Panc1 (cell line): Measurements from ENCODE around the gene SVOP. TPM values are rescaled to one million over a fixed set of nuclear protein-coding genes. Genes with fewer than 3 reads are reported as not detected.

Experiments
- ATAC-seq: fragments of 200-7000 bp; cut with Tn5 transposase; 2 replicates; pipeline ENCODE4 v1.9.1; 2020; ENCODE audit warnings: mild to moderate bottlenecking, moderate library complexity
- BruUV-seq: library from RNA; stranded (reverse); fragments of 400-500 nt; replicated peaks from 2 replicates; lab custom pipeline; 2021; lab: Mats Ljungman, UMichigan
- CTCF ChIA-PET: fragments of 300-600 bp; sonication (Branson Sonifier 250); formaldehyde crosslinking; loops from one replicate; lab custom pipeline; 2022; ENCODE audit warnings: antibody characterized with exemption; lab: Charles Lee
- POLR2A ChIA-PET: fragments of 300-600 bp; sonication (Branson Sonifier 250); formaldehyde crosslinking; loops from one replicate; lab custom pipeline; 2022; ENCODE audit warnings: antibody characterized with exemption; lab: Charles Lee
- DNase-seq: peaks from one replicate; pipeline ENCODE4 v3.0.0-alpha.2; 2010; ENCODE audit warnings: low read depth, low spot score
- H3K27ac ChIP-seq: 2 replicates; pipeline ENCODE4 v1.5.1; 2011; ENCODE audit warnings: mild to moderate bottlenecking, low read length, inconsistent platforms
- H3K27me3 ChIP-seq: fragments of 200-500 bp; sonication (Bioruptor generic); 2 replicates; pipeline ENCODE4 v1.6.0; 2014; ENCODE audit warnings: low read length, inconsistent platforms; ENCODE audit not compliant: control insufficient read depth, insufficient read depth
- H3K36me3 ChIP-seq: fragments of 200-500 bp; sonication (Bioruptor generic); 2 replicates; pipeline ENCODE4 v1.5.1; 2014; ENCODE audit warnings: inconsistent platforms, mild to moderate bottlenecking, low read length, moderate library complexity; ENCODE audit not compliant: control insufficient read depth, insufficient read depth
- H3K4me1 ChIP-seq: 2 replicates; pipeline ENCODE4 v1.5.1; 2011; ENCODE audit warnings: inconsistent platforms, mild to moderate bottlenecking, low read length, moderate library complexity; ENCODE audit not compliant: control insufficient read depth, insufficient read depth
- H3K4me3 ChIP-seq, 2 experiments: 2 replicates each; pipeline ENCODE4 v1.5.1; 2011 to 2012; ENCODE audit warnings: low read depth in 2 of 2, low read length in 2 of 2, mild to moderate bottlenecking in 2 of 2, inconsistent platforms in 1 of 2, moderate library complexity in 1 of 2
- H3K9me3 ChIP-seq: fragments of 200-500 bp; sonication (Bioruptor generic); 2 replicates; pipeline ENCODE4 v1.5.1; 2014; ENCODE audit warnings: low read depth, mild to moderate bottlenecking, inconsistent platforms, low read length, moderate library complexity; ENCODE audit not compliant: control insufficient read depth, insufficient read depth
- CTCF ChIP-seq: fragments of 450-650 bp; IDR thresholded peaks from 2 replicates; pipeline ENCODE4 v1.5.1; 2017; ENCODE audit warnings: mild to moderate bottlenecking
- POLR2AphosphoS5 ChIP-seq: IDR thresholded peaks from 2 replicates; pipeline ENCODE4 v1.6.1; 2012; ENCODE audit warnings: mild to moderate bottlenecking, low read depth, low read length, moderate library complexity
- REST ChIP-seq, 2 experiments: IDR thresholded peaks; 2 replicates each; pipeline ENCODE4 v1.6.1; 2011 to 2012; ENCODE audit warnings: low read depth in 2 of 2, control low read depth in 1 of 2, low read length in 1 of 2, mild to moderate bottlenecking in 1 of 2, moderate library complexity in 1 of 2; ENCODE audit not compliant: insufficient read depth in 1 of 2
- SIN3A ChIP-seq: IDR thresholded peaks from 2 replicates; pipeline ENCODE4 v1.6.1; 2012; ENCODE audit warnings: low read depth, mild to moderate bottlenecking, low read length, moderate library complexity, borderline replicate concordance; ENCODE audit not compliant: insufficient read depth
- TCF7L2 ChIP-seq: IDR thresholded peaks from 2 replicates; pipeline ENCODE4 v1.6.1; 2011; ENCODE audit warnings: mild to moderate bottlenecking, low read depth, low read length, inconsistent platforms
- in situ Hi-C: cut with HindIII; loops from 2 replicates; pipeline ENCODE4 v1.10.0; 2016; ENCODE audit warnings: low sequenced_read_pairs, low pct_unique_long_range_greater_than_20kb
- intact Hi-C: fragments of 100-400 bp; cut with micrococcal nuclease; formaldehyde crosslinking; loops from one replicate; pipeline ENCODE4 v1.10.0; 2022; ENCODE audit not compliant: unreplicated experiment
- total RNA-seq: library from RNA; stranded (reverse); gene quantifications from one replicate; pipeline ENCODE4 v1.2.1, GENCODE V29; 2021; ENCODE audit not compliant: unreplicated experiment

Gene SVOP
- total RNA-seq, 1 experiment from 2014 or later: not detected

GRCh38 chr12:108918206-108918605 is 102.7 kb downstream of the SVOP start:
- no peak for ATAC-seq
- intact Hi-C loops (no loop called here), in situ Hi-C loops (no loop called here)
- no peaks in the 10 kb centered on the region for H3K9me3 ChIP-seq
- H3K27ac ChIP-seq: no peak overlapping the region
- H3K4me1 ChIP-seq: no peaks in the 10 kb centered on the region
- no TSS peak for BruUV-seq
- CTCF ChIA-PET: no interaction called here
- no peak overlapping the region for H3K4me3 ChIP-seq
- TF ChIP-seq REST (IDR thresholded peaks at IDR 0.05; ENCODE audit: insufficient read depth in 1 of 2, low read depth in 2 of 2, low read length in 1 of 2) (no peak), POLR2AphosphoS5 (no peak), SIN3A (no peak), TCF7L2 (no peak), CTCF (no peak)
- POLR2A ChIA-PET: no interaction called here
- no peaks in the 10 kb centered on the region for H3K36me3 ChIP-seq
- H3K27me3 ChIP-seq: no peaks in the 10 kb centered on the region; the same call in 1 of the 2 replicates
- no peak for DNase-seq

- ChIA-PET CTCF (interaction anchor here (0.5 kb wide), 1 partner anchor 131 kb away, joined by 3 read pairs; no protein-coding TSS in a partner anchor), POLR2A (no interaction called here)
- Histone ChIP-seq H3K4me3 (no peak overlapping the region), H3K27me3 (no peaks in the 10 kb centered on the region; the same call in 1 of the 2 replicates), H3K36me3 (no peaks in the 10 kb centered on the region), H3K4me1 (no peaks in the 10 kb centered on the region), H3K27ac (no peak overlapping the region), H3K9me3 (no peaks in the 10 kb centered on the region)
- in situ Hi-C loops: no loop called here
- no TSS peak for BruUV-seq
- ATAC-seq: no peak
- TF ChIP-seq CTCF: no peak
- intact Hi-C loops: no loop called here
- no peak for DNase-seq
Measured at GRCh38 chr12:108916336-108916735, 104.5 kb downstream of the SVOP start.
